SU-DHL-6 (cell line): ENCODE measurements around the gene PRDM12.

Source experiments
- CTCF ChIP-seq: fragments of 200-600 bp; sonication (generic); IDR thresholded peaks from one replicate; pipeline ENCODE4 v1.5.1; 2017; ENCODE audit warnings: antibody characterized with exemption, mild to moderate bottlenecking, low read length, moderate library complexity; ENCODE audit not compliant: insufficient read depth, poor library complexity, severe bottlenecking
- EZH2phosphoT487 ChIP-seq: fragments of 200-600 bp; sonication (generic), shearing (Covaris generic); conservative IDR thresholded peaks from 2 replicates; pipeline ENCODE4 v1.6.1; 2018; ENCODE audit warnings: mild to moderate bottlenecking, antibody characterized with exemption, low read length, moderate library complexity, mixed read lengths

GRCh38 chr9:130710822-130711352 is 46.5 kb downstream of the PRDM12 start:
- no peak for TF ChIP-seq CTCF
- TF ChIP-seq EZH2phosphoT487: no peak
